Esophagus muscularis mucosa (tissue), 4 donors: ENCODE results near the gene ATP10A.

Experiments used
- CTCF ChIP-seq, 3 experiments: fragments of 200-600 bp in 2 of 3; fragments of 450-650 bp in 1 of 3; sonication (generic) in 2 of 3; IDR thresholded peaks; one replicate each; pipeline ENCODE4 v1.5.1; 2017 to 2019; ENCODE audit warnings: antibody characterized with exemption in 3 of 3, mild to moderate bottlenecking in 2 of 3, moderate library complexity in 1 of 3
- EP300 ChIP-seq: sonication (generic); formaldehyde crosslinking; IDR thresholded peaks from one replicate; pipeline ENCODE4 v1.6.1; 2017; ENCODE audit warnings: antibody characterized with exemption
- POLR2A ChIP-seq: fragments of 450-650 bp; IDR thresholded peaks from one replicate; pipeline ENCODE4 v1.6.1; 2017; ENCODE audit warnings: antibody characterized with exemption, moderate library complexity, mild to moderate bottlenecking, low read depth
- POLR2AphosphoS5 ChIP-seq, 2 donors: sonication (generic); formaldehyde crosslinking; IDR thresholded peaks; one replicate each; pipeline ENCODE4 v1.6.1; 2017; ENCODE audit warnings: antibody characterized with exemption in 2 of 2

GRCh38 chr15:25858952-25859760, 4.0 kb downstream of the ATP10A start:
- TF ChIP-seq POLR2A (no peak), EP300 (no peak), CTCF (IDR thresholded peaks at IDR 0.05) (no peak), POLR2AphosphoS5 (IDR thresholded peaks at IDR 0.05) (no peak)
